ENCODE measurements around the gene FBXW5. TPM values are rescaled to one million over a fixed set of nuclear protein-coding genes. Genes with fewer than 3 reads are reported as not detected.

The FBXW5 gene
- total and polyA plus RNA-seq, 5 donors, result 108 to 150 (median 122) TPM

- intact Hi-C loops (cut with DNase I), result no loop called here
- peak in 1 of 3 donors; percentile 47 for DNase-seq
- 95% methylated on average over 13 of the region's 13 CpGs for WGBS
- ATAC-seq, result no peak
- Histone ChIP-seq H3K4me1 (ENCODE audit: control insufficient read depth, insufficient read depth, low read length) (no peaks in the 10 kb centered on the region), H3K27ac (ENCODE audit: low read length) (no peak overlapping the region), H3K27me3 (ENCODE audit: control insufficient read depth, insufficient read depth) (no peaks in the 10 kb centered on the region), H3K9me3 (ENCODE audit: control insufficient read depth, low read length) (no peaks in the 10 kb centered on the region), H3K4me3 (ENCODE audit: low read length) (no peak overlapping the region)
Observed at GRCh38 chr9:136926749-136927148, 17.8 kb downstream of the FBXW5 start.

DNA sequence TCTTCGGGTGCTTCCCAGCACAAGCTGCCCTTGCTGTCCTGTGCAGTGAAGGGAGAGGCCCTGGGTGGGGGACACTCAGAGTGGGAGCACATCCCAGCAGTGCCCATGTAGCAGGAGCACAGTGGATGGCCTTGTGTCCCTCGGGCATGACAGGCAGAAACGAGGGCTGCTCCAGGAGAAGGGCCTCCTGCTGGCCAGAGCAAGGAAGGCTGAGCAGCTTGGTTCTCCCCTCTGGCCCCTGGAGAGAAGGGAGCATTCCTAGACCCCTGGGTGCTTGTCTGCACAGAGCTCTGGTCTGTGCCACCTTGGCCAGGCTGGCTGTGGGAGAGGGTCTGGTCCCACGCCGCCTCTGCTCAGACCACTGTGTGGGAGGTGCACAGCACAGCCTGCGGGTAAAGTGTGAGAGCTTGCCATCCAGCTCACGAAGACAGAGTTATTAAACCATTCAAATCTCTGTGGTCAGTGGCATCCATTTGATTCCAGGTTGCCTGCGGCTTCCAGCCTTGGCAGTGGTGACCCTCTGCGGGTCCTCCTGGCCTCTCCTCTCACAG is 18.3 kb downstream of the FBXW5 start:
- intact Hi-C loops (cut with DNase I), result no loop called here
- Histone ChIP-seq H3K4me3 (ENCODE audit: low read length) (no peak overlapping the region), H3K27ac (ENCODE audit: low read length) (no peak overlapping the region), H3K9me3 (ENCODE audit: control insufficient read depth, low read length) (no peaks in the 10 kb centered on the region), H3K4me1 (ENCODE audit: control insufficient read depth, insufficient read depth, low read length) (no peaks in the 10 kb centered on the region), H3K27me3 (ENCODE audit: control insufficient read depth, insufficient read depth) (no peaks in the 10 kb centered on the region)
- peak in 1 of 3 donors; percentile 18 for DNase-seq
- no peak for ATAC-seq
- WGBS, result 89% methylated on average over 9 of the region's 9 CpGs

- Histone ChIP-seq H3K4me3 (ENCODE audit: low read length) (no peak overlapping the region), H3K27me3 (ENCODE audit: control insufficient read depth, insufficient read depth) (no peaks in the 10 kb centered on the region), H3K9me3 (ENCODE audit: control insufficient read depth, low read length) (no peaks in the 10 kb centered on the region), H3K4me1 (ENCODE audit: control insufficient read depth, insufficient read depth, low read length) (no peaks in the 10 kb centered on the region), H3K27ac (ENCODE audit: low read length) (peak overlapping the region; percentile 2)
- DNase-seq, result peak in 2 of 3 donors; percentile 52 to 73
- ATAC-seq, result peak in 1 of 2 donors; percentile 16
- 72% methylated on average over 33 of the region's 33 CpGs for WGBS
- intact Hi-C loops (cut with DNase I), result no loop called here
Observed at GRCh38 chr9:136925414-136926153, 19.0 kb downstream of the FBXW5 start.

GRCh38 chr9:136923881-136924280 is 20.7 kb downstream of the FBXW5 start:
- no peak overlapping the region for H3K4me3 ChIP-seq (ENCODE audit: low read length)
- no peak overlapping the region for H3K27ac ChIP-seq (ENCODE audit: low read length)
- intact Hi-C loops (cut with DNase I), result no loop called here

DNA sequence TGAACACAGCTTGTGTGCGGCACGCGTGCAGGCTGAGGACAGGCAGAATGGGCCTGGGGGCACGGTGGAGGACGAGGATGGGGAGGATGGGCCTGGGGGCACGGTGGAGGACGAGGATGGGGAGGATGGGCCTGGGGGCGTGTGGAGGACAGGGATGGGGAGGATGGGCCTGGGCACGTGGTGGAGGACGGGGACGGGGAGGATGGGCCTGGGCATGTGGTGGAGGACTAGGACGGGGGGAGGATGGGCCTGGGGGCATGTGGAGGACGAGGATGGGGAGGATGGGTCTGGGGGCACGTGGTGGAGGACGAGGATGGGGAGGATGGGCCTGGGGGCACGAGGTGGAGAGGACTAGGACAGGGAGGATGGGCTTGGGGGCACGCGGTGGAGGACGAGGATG is 22.0 kb downstream of the FBXW5 start:
- no peak overlapping the region for H3K4me3 ChIP-seq (ENCODE audit: low read length)
- H3K4me1 ChIP-seq (ENCODE audit: control insufficient read depth, insufficient read depth, low read length), result no peaks in the 10 kb centered on the region
- peak in 1 of 2 donors; percentile 8 for ATAC-seq
- H3K27ac ChIP-seq (ENCODE audit: low read length), result peak overlapping the region; percentile 14
- peak in 1 of 3 donors; percentile 18 for DNase-seq
- WGBS, result 89% methylated on average over 19 of the region's 19 CpGs
- no peaks in the 10 kb centered on the region for H3K27me3 ChIP-seq (ENCODE audit: control insufficient read depth, insufficient read depth)
- intact Hi-C loops (cut with DNase I), result no loop called here
- no peaks in the 10 kb centered on the region for H3K9me3 ChIP-seq (ENCODE audit: control insufficient read depth, low read length)

More at GRCh38 chr9:136923881-136924280, 20.7 kb downstream of the FBXW5 start:
- ATAC-seq, result no peak
- peak in 1 of 3 donors; percentile 22 for DNase-seq
- Histone ChIP-seq H3K4me1 (ENCODE audit: control insufficient read depth, insufficient read depth, low read length) (no peaks in the 10 kb centered on the region), H3K27me3 (ENCODE audit: control insufficient read depth, insufficient read depth) (no peaks in the 10 kb centered on the region), H3K9me3 (ENCODE audit: control insufficient read depth, low read length) (no peaks in the 10 kb centered on the region)
- WGBS, result 97% methylated on average over 19 of the region's 19 CpGs

GRCh38 chr9:136921718-136922117 is 22.8 kb downstream of the FBXW5 start:
- ATAC-seq (peak; percentile 49 to 52), DNase-seq (peak in 2 of 3 donors; percentile 14 to 51)
- intact Hi-C loops (cut with DNase I), result no loop called here
- no peaks in the 10 kb centered on the region for H3K4me1 ChIP-seq (ENCODE audit: control insufficient read depth, insufficient read depth, low read length)
- WGBS, result 48% methylated on average over 10 of the region's 10 CpGs
- no peaks in the 10 kb centered on the region for H3K9me3 ChIP-seq (ENCODE audit: control insufficient read depth, low read length)
- peak overlapping the region; percentile 14 for H3K27ac ChIP-seq (ENCODE audit: low read length)
- no peaks in the 10 kb centered on the region for H3K27me3 ChIP-seq (ENCODE audit: control insufficient read depth, insufficient read depth)
- H3K4me3 ChIP-seq (ENCODE audit: low read length), result no peak overlapping the region

GRCh38 chr9:136921307-136921706 is 23.2 kb downstream of the FBXW5 start:
- H3K9me3 ChIP-seq (ENCODE audit: control insufficient read depth, low read length), result no peaks in the 10 kb centered on the region
- no peak overlapping the region for H3K27ac ChIP-seq (ENCODE audit: low read length)
- DNase-seq (peak in 1 of 3 donors; percentile 51), ATAC-seq (peak; percentile 3 to 8)
- intact Hi-C loops (cut with DNase I), result no loop called here
- H3K27me3 ChIP-seq (ENCODE audit: control insufficient read depth, insufficient read depth), result no peaks in the 10 kb centered on the region
- no peak overlapping the region for H3K4me3 ChIP-seq (ENCODE audit: low read length)
- 65% methylated on average over 11 of the region's 11 CpGs for WGBS
- no peaks in the 10 kb centered on the region for H3K4me1 ChIP-seq (ENCODE audit: control insufficient read depth, insufficient read depth, low read length)

DNA sequence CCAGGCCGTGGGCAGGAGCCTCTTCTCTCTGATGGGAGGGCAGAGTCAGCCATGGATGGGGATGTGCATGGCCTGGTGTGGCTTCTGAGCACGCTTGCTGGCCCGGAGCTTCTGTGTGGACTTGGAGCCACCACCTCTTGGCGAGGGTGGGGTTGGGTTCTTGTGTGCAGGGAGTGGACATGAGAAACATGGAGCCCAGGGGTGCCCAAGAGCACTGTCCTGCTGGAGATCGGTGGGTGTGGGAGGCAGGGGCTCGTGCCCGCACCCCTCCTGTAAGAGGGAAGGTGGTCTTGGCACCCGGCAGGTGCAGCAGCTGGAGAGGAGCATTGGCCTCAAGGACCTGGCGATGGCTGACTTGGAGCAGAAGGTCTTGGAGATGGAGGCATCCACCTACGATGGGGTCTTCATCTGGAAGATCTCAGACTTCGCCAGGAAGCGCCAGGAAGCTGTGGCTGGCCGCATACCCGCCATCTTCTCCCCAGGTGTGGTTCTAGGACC is 23.8 kb downstream of the FBXW5 start:
- Histone ChIP-seq H3K4me3 (ENCODE audit: low read length) (no peak overlapping the region), H3K4me1 (ENCODE audit: control insufficient read depth, insufficient read depth, low read length) (no peaks in the 10 kb centered on the region), H3K27ac (ENCODE audit: low read length) (no peak overlapping the region), H3K27me3 (ENCODE audit: control insufficient read depth, insufficient read depth) (no peaks in the 10 kb centered on the region), H3K9me3 (ENCODE audit: control insufficient read depth, low read length) (no peaks in the 10 kb centered on the region)
- peak in 1 of 3 donors; percentile 24 for DNase-seq
- WGBS, result 98% methylated on average over 14 of the region's 14 CpGs
- intact Hi-C loops (cut with DNase I), result no loop called here
- ATAC-seq, result no peak

DNA sequence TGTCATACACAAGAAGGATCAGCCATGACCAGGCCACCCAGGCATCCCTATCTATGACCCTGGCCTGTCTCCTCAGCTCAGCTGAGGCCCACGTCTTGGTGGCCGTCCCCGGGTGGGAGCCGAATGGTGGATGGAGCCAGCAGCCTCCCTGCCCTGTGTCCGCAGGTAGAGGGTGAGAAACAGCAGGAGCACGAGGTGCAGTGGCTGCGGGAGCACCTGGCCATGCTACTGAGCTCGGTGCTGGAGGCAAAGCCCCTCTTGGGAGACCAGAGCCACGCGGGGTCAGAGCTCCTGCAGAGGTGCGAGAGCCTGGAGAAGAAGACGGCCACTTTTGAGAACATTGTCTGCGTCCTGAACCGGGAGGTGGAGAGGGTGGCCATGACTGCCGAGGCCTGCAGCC is 24.5 kb downstream of the FBXW5 start:
- Histone ChIP-seq H3K4me3 (ENCODE audit: low read length) (no peak overlapping the region), H3K27ac (ENCODE audit: low read length) (no peak overlapping the region), H3K27me3 (ENCODE audit: control insufficient read depth, insufficient read depth) (no peaks in the 10 kb centered on the region), H3K4me1 (ENCODE audit: control insufficient read depth, insufficient read depth, low read length) (no peaks in the 10 kb centered on the region), H3K9me3 (ENCODE audit: control insufficient read depth, low read length) (no peaks in the 10 kb centered on the region)
- no peak for ATAC-seq
- intact Hi-C loops (cut with DNase I), result no loop called here
- WGBS, result 97% methylated on average over 15 of the region's 15 CpGs
- peak in 1 of 3 donors; percentile 23 for DNase-seq

GRCh38 chr9:136917902-136918301 is 26.6 kb downstream of the FBXW5 start:
- intact Hi-C loops (cut with DNase I), result no loop called here
- 85% methylated on average over 11 of the region's 11 CpGs for WGBS
- Histone ChIP-seq H3K9me3 (ENCODE audit: control insufficient read depth, low read length) (no peaks in the 10 kb centered on the region), H3K4me3 (ENCODE audit: low read length) (no peak overlapping the region), H3K4me1 (ENCODE audit: control insufficient read depth, insufficient read depth, low read length) (no peaks in the 10 kb centered on the region), H3K27me3 (ENCODE audit: control insufficient read depth, insufficient read depth) (no peaks in the 10 kb centered on the region), H3K27ac (ENCODE audit: low read length) (no peak overlapping the region)
- DNase-seq (peak in 1 of 3 donors; percentile 24), ATAC-seq (no peak)

GRCh38 chr9:136916330-136917184 is 28.0 kb downstream of the FBXW5 start:
- intact Hi-C loops (cut with DNase I), result no loop called here
- Histone ChIP-seq H3K27ac (ENCODE audit: low read length) (no peak overlapping the region), H3K9me3 (ENCODE audit: control insufficient read depth, low read length) (no peaks in the 10 kb centered on the region), H3K4me3 (ENCODE audit: low read length) (no peak overlapping the region), H3K27me3 (ENCODE audit: control insufficient read depth, insufficient read depth) (no peaks in the 10 kb centered on the region), H3K4me1 (ENCODE audit: control insufficient read depth, insufficient read depth, low read length) (no peaks in the 10 kb centered on the region)
- ATAC-seq (no peak), DNase-seq (peak in 1 of 3 donors; percentile 43)
- 91% methylated on average over 32 of the region's 32 CpGs for WGBS

Data from right cardiac atrium (tissue), 5 donors.